Kidney epithelial cell (primary cell): ENCODE measurements around the gene CFAP100. TPM values are rescaled to one million over a fixed set of nuclear protein-coding genes. Genes with fewer than 3 reads are reported as not detected.

Source experiments
- DNase-seq: peaks from one replicate; pipeline ENCODE4 v3.0.0-alpha.2; 2010; ENCODE audit warnings: low read depth
- H3K27me3 ChIP-seq: 2 replicates; pipeline ENCODE4 v1.6.0; 2011; ENCODE audit warnings: low read length; ENCODE audit not compliant: control insufficient read depth, insufficient read depth
- H3K36me3 ChIP-seq: 2 replicates; pipeline ENCODE4 v1.5.1; 2011; ENCODE audit warnings: low read length; ENCODE audit not compliant: control insufficient read depth, insufficient read depth
- H3K4me3 ChIP-seq: 2 replicates; pipeline ENCODE4 v1.5.1; 2011; ENCODE audit warnings: low read depth, mild to moderate bottlenecking, control low read depth, low read length
- CTCF ChIP-seq: IDR thresholded peaks from 2 replicates; pipeline ENCODE4 v1.5.1; 2011; ENCODE audit warnings: mild to moderate bottlenecking, moderate library complexity, low read length, control low read depth, inconsistent platforms; ENCODE audit not compliant: insufficient read depth, poor library complexity, severe bottlenecking
- total RNA-seq: library from RNA; depleted of rRNA; stranded (reverse); fragments of >200 nt; gene quantifications from 2 replicates; pipeline ENCODE4 v1.2.3, GENCODE V29; 2015

Gene CFAP100
- total RNA-seq, 1 donor from 2014 or later = not detected

- Histone ChIP-seq H3K36me3 (no peaks in the 10 kb centered on the region), H3K4me3 (no peak overlapping the region), H3K27me3 (peaks cover 11% of the 10 kb centered on the region)
- DNase-seq = no peak
- no peak for TF ChIP-seq CTCF
Measured at GRCh38 chr3:126417981-126418530, 23.3 kb downstream of the CFAP100 start.

DNA sequence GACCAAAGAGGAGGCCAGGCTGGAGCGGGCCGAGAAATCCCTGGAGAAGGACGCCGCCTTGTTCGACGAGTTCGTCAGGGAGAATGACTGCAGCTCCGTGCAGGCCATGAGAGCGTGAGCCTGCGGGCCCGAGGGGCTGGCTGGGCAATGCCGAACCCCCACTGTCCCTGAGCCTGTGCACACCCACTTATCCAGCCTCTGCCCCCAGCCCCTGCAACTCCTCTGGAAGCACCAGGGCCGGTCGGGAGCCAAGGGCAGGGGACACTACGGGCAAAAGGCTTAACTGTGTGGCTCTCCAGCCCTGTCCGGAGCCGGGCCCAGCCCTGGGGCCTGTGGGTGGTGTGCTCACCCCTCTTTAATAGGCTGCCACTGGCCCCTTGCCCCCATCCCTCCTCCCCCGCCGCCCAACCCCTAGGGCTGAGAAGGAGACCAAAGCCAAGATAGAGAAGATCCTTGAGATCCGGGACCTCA lies 24.0 kb downstream of the CFAP100 start:
- H3K4me3 ChIP-seq = no peak overlapping the region
- no peak for TF ChIP-seq CTCF
- DNase-seq = no peak
- peaks cover 10% of the 10 kb centered on the region for H3K27me3 ChIP-seq
- H3K36me3 ChIP-seq = no peaks in the 10 kb centered on the region

DNA sequence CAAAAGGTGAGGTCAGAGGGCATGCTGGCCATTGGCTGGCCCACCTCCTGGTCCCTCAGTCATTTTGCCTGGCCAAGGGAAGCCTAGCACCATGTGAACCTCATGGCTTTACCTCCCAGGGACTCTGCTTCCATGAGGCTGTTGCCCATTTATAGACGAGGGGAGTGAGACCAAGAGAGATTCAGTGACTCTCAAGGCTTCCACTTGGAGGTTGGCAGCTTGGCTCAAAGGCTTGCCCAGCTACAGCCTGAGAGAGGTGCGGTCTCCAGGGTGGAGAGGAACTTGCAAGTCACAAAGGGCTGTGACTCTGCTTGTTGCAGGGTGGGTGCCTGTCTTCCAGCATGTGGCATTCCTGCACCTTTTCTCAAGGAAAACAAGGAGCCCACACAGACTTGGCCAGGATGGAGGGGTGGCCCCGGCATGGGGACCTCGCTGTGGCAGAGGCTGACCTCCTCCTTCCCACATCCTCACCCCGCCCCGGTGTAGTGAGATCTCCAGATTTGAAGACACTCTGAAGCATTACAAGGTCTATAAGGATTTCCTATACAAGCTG lies 24.5 kb downstream of the CFAP100 start:
- Histone ChIP-seq H3K27me3 (peaks cover 10% of the 10 kb centered on the region), H3K4me3 (no peak overlapping the region), H3K36me3 (no peaks in the 10 kb centered on the region)
- TF ChIP-seq CTCF = no peak
- no peak for DNase-seq

GRCh38 chr3:126419886-126420786 lies 25.4 kb downstream of the CFAP100 start:
- H3K27me3 ChIP-seq = peaks cover 8% of the 10 kb centered on the region
- DNase-seq = no peak

DNA sequence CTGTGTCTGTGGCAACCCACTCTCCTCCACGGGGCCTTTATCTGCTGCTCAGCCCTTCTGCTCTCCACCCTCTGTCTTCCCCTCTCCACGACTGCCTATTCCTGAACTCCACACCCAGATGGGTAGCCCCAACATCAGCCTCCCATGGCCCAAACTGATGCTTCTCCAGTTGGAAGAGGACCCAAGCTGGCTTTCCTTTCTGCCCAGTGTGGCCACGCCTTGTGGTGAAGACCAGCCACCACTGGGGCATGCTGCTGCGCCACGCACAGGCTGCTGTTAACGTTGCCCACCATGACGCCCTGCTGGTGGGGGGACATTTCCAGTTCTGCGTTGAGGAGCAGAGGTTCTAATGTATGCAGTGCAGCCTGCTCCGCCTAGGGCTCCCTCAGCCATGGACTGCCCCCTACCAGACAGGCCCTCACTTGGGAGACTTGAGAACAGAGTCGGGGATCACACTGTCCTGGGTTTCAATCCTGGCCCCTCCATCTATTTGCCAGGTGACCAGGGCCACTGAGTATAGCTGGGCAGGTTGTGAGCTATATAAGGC lies 26.9 kb downstream of the CFAP100 start:
- no peak for DNase-seq
- H3K4me3 ChIP-seq = no peak overlapping the region

More at GRCh38 chr3:126419886-126420786, 25.4 kb downstream of the CFAP100 start:
- Histone ChIP-seq H3K4me3 (no peak overlapping the region), H3K36me3 (no peaks in the 10 kb centered on the region)
- TF ChIP-seq CTCF = no peak

More for the DNA sequence above, 26.9 kb downstream of the CFAP100 start:
- Histone ChIP-seq H3K36me3 (no peaks in the 10 kb centered on the region), H3K27me3 (no peaks in the 10 kb centered on the region)
- no peak for TF ChIP-seq CTCF
